ENCODE data around the gene GTF2F1.
"Not testable (repeated sequence)": the region's sequence is repeated elsewhere in the genome, so short reads cannot be mapped to it uniquely, and the experiment has no call there.

The GTF2F1 gene

GRCh38 chr19:6355321-6356040 lies 37.5 kb downstream of the GTF2F1 start:
- DNase-seq: not testable (repeated sequence)

- DNase-seq: no peak
These were observed 38.8 kb downstream of the GTF2F1 start for GRCh38 chr19:6354098-6354674.

- no peak for DNase-seq
These were observed 40.4 kb downstream of the GTF2F1 start for GRCh38 chr19:6352381-6353165.

- no peak for DNase-seq
These were observed 42.3 kb downstream of the GTF2F1 start for GRCh38 chr19:6350688-6351087.

GRCh38 chr19:6349271-6349670 lies 43.7 kb downstream of the GTF2F1 start:
- DNase-seq: not testable (repeated sequence)

GRCh38 chr19:6343462-6343861 lies 49.5 kb downstream of the GTF2F1 start:
- DNase-seq: peak; percentile 17

GRCh38 chr19:6340493-6341201 lies 52.3 kb downstream of the GTF2F1 start:
- DNase-seq: peak; percentile 9

GRCh38 chr19:6334490-6335285 lies 58.3 kb downstream of the GTF2F1 start:
- DNase-seq: no peak

- no peak for DNase-seq
These were observed 59.5 kb downstream of the GTF2F1 start, which contains the start of gene ACER1 for GRCh38 chr19:6333439-6333838. ACER1 (minus strand) TSS chr19:6333612; CDS start chr19:6333551, 61 bp downstream.

All from activated CD4-positive, alpha-beta T cell treated with anti-CD3 and anti-CD28 coated beads, Interleukin-10, Interleukin-2, amounts not matched to agents 100 ng/mL and 50 ng/mL, durations not matched to agents 16 hours and 8 hours (primary cell).